Kidney epithelial cell (primary cell): ENCODE data around the gene AXIN1. TPM values are rescaled to one million over a fixed set of nuclear protein-coding genes. Genes with fewer than 3 reads are reported as not detected.
"Not testable (repeated sequence)": the region's sequence is repeated elsewhere in the genome, so short reads cannot be mapped to it uniquely, and the experiment has no call there.

Experiments
- DNase-seq: peaks from one replicate; pipeline ENCODE4 v3.0.0-alpha.2; 2010; ENCODE audit warnings: low read depth
- H3K27me3 ChIP-seq: 2 replicates; pipeline ENCODE4 v1.6.0; 2011; ENCODE audit warnings: low read length; ENCODE audit not compliant: control insufficient read depth, insufficient read depth
- H3K36me3 ChIP-seq: 2 replicates; pipeline ENCODE4 v1.5.1; 2011; ENCODE audit warnings: low read length; ENCODE audit not compliant: control insufficient read depth, insufficient read depth
- H3K4me3 ChIP-seq: 2 replicates; pipeline ENCODE4 v1.5.1; 2011; ENCODE audit warnings: low read depth, mild to moderate bottlenecking, control low read depth, low read length
- total RNA-seq: library from RNA; depleted of rRNA; stranded (reverse); fragments of >200 nt; gene quantifications from 2 replicates; pipeline ENCODE4 v1.2.3, GENCODE V29; 2015
- TF ChIP-seq, protein P1 (sequence below): IDR thresholded peaks from 2 replicates; pipeline ENCODE4 v1.5.1; 2011; ENCODE audit warnings: mild to moderate bottlenecking, moderate library complexity, low read length, control low read depth, inconsistent platforms; ENCODE audit not compliant: insufficient read depth, poor library complexity, severe bottlenecking

AXIN1 gene
- total RNA-seq, 1 donor from 2014 or later: 43.0 TPM

DNA sequence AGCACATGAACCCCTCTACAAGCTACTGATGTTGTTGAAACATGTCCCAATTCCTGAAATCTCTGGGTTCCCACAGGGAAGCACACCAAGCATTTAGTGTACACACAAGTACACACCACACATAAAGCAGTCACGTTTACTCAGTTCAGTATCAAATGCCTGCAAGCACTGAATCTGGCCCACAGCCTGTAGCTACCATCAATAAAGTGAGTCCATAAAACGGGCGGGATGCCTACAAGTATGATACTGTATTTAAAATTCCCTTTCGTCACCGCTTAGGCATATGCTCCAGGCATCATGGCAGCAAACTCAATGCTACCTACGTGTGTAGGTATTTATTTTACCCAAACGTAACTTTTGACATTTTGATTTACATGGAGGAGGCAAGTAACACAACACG lies 2.3 kb downstream of the AXIN1 start:
- Histone ChIP-seq H3K4me3 (no peak overlapping the region), H3K27me3 (no peaks in the 10 kb centered on the region), H3K36me3 (no peaks in the 10 kb centered on the region)
- DNase-seq: no peak
- TF ChIP-seq, protein P1, sequence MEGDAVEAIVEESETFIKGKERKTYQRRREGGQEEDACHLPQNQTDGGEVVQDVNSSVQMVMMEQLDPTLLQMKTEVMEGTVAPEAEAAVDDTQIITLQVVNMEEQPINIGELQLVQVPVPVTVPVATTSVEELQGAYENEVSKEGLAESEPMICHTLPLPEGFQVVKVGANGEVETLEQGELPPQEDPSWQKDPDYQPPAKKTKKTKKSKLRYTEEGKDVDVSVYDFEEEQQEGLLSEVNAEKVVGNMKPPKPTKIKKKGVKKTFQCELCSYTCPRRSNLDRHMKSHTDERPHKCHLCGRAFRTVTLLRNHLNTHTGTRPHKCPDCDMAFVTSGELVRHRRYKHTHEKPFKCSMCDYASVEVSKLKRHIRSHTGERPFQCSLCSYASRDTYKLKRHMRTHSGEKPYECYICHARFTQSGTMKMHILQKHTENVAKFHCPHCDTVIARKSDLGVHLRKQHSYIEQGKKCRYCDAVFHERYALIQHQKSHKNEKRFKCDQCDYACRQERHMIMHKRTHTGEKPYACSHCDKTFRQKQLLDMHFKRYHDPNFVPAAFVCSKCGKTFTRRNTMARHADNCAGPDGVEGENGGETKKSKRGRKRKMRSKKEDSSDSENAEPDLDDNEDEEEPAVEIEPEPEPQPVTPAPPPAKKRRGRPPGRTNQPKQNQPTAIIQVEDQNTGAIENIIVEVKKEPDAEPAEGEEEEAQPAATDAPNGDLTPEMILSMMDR: no peak

DNA sequence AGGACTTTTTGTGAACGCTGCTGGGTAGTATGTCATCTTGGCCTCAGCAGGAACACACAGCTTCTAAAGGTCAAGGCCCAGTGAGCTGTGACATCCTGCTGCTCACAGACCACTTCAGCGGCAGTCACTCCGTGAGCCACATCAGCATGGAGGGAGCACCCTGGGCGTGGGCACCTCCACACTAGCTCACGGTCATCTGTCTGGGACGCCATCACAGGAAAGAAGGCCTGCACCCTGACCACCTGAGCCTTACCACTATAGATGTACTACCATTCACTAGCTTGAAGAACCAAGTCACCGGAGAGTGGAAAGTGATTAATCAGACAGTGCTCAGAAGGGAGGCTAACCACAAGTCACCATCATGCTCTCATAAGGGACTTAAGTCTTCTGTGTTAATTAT lies 3.3 kb downstream of the AXIN1 start:
- Histone ChIP-seq H3K36me3 (no peaks in the 10 kb centered on the region), H3K4me3 (no peak overlapping the region), H3K27me3 (no peaks in the 10 kb centered on the region)
- DNase-seq: no peak
- TF ChIP-seq, protein P1: no peak

DNA sequence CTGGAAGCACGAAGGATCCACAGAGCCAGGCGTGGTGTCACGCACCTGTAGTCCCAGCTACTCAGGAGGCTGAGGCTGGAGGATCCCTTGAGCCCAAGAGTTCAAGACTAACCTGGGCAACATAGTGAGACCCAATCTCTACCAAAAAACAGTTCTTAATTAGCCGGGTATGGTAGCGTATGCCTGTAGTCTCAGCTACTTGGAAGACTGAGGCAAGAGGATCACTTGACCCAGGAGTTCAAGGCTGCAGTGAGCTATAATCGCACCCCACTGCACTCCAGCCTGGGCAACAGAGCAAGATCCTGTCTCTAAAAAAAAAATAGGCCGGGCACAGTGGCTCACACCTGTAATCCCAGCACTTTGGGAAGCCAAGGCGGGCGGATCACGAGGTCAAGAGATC lies 4.0 kb downstream of the AXIN1 start:
- not testable (repeated sequence) for H3K36me3 ChIP-seq, H3K27me3 ChIP-seq, H3K4me3 ChIP-seq, DNase-seq

DNA sequence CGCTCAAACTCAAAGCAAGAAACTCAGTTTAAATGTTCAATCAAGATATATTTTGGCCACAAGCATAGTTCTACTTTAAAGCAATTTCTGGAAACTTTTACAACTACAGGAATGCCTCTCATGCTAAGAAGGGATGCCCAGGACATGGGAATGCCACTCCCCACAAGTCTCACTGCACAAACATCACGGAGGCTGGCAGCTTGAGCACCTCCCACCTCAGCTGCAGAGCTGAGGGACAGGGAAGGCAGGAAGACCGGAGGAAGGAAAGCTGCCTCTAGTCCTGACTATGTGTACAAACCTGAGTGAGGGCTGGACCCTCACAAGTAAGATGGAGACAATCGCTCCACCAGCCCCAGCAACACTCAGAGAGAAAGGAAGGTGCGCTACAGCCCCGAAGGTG lies 5.3 kb downstream of the AXIN1 start:
- TF ChIP-seq, protein P1: no peak
- no peak for DNase-seq
- Histone ChIP-seq H3K36me3 (no peaks in the 10 kb centered on the region), H3K27me3 (no peaks in the 10 kb centered on the region), H3K4me3 (no peak overlapping the region)

DNA sequence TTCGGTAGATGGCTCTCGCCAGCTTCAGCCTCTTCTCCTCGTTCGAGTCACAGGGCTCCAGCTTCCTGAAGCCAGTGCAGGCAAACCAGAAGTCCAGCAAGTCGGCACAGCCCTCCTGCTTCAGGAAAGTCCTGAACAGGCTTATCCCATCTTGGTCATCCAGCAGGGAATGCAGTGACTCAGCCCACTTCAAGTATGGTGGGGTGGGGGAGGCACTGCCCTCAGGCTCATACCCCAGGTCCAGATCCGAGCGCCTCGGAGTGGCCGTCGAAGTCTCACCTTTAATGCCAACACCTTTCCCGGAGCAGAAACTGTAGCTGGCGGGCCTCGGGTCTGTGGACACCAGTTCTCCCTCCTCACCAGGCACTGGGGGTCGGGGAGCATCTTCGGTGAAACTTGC lies 5.9 kb downstream of the AXIN1 start:
- TF ChIP-seq, protein P1: no peak
- H3K27me3 ChIP-seq: no peaks in the 10 kb centered on the region
- DNase-seq: no peak
- H3K36me3 ChIP-seq: no peaks in the 10 kb centered on the region
- no peak overlapping the region for H3K4me3 ChIP-seq

DNA sequence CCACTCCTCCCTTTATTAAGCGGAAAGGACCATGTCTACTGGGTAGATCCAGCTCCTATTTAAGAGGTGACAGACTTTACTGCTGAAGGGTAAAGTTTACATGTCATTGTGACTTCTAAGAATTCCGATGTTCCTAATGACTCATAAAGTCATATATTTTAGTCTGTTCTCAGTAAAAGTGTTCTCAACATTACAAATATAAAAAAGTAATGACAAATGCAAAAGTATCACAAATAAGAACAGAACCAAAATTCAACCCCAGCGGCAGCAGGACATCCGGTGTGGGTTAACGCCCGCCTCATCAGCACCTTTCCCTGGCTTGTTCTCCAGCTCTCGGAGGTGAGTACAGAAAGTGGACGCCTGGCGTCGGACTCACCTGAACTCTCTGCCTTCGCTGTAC lies 6.8 kb downstream of the AXIN1 start:
- H3K36me3 ChIP-seq: no peaks in the 10 kb centered on the region

More for the DNA sequence above, 6.8 kb downstream of the AXIN1 start:
- DNase-seq: no peak
- no peaks in the 10 kb centered on the region for H3K27me3 ChIP-seq
- no peak overlapping the region for H3K4me3 ChIP-seq
- TF ChIP-seq, protein P1: no peak
